ENCODE measurements around the gene VSTM2B. TPM values are rescaled to one million over a fixed set of nuclear protein-coding genes. Genes with fewer than 3 reads are reported as not detected.

The VSTM2B gene
- total RNA-seq, 1 experiment from 2014 or later: not detected

GRCh38 chr19:29514525-29515232 is 11.1 kb upstream of the VSTM2B start:
- Histone ChIP-seq H3K4me2 (no peak overlapping the region), H4K20me1 (ENCODE audit: insufficient read depth) (no peaks in the 10 kb centered on the region), H2AFZ (no peak overlapping the region), H3K27ac (no peak overlapping the region), H3K9me2 (ENCODE audit: insufficient read depth) (no peaks in the 10 kb centered on the region), H3K27me3 (ENCODE audit: insufficient read depth, low read depth) (peaks cover 61% of the 10 kb centered on the region), H3K79me2 (ENCODE audit: low read depth) (no peaks in the 10 kb centered on the region), H3K4me3 (no peak overlapping the region), H3K4me1 (replicated peaks; ENCODE audit: insufficient read depth) (no peaks in the 10 kb centered on the region), H3K36me3 (ENCODE audit: low read depth) (no peaks in the 10 kb centered on the region), H3K9me3 (ENCODE audit: insufficient read depth, low read depth) (no peaks in the 10 kb centered on the region), H3F3A (ENCODE audit: insufficient read depth, low read depth) (no peaks in the 10 kb centered on the region)
- TF ChIP-seq, protein P1, sequence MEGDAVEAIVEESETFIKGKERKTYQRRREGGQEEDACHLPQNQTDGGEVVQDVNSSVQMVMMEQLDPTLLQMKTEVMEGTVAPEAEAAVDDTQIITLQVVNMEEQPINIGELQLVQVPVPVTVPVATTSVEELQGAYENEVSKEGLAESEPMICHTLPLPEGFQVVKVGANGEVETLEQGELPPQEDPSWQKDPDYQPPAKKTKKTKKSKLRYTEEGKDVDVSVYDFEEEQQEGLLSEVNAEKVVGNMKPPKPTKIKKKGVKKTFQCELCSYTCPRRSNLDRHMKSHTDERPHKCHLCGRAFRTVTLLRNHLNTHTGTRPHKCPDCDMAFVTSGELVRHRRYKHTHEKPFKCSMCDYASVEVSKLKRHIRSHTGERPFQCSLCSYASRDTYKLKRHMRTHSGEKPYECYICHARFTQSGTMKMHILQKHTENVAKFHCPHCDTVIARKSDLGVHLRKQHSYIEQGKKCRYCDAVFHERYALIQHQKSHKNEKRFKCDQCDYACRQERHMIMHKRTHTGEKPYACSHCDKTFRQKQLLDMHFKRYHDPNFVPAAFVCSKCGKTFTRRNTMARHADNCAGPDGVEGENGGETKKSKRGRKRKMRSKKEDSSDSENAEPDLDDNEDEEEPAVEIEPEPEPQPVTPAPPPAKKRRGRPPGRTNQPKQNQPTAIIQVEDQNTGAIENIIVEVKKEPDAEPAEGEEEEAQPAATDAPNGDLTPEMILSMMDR (conservative IDR thresholded peaks at IDR 0.05): no peak
- TF ChIP-seq EZH2 (IDR thresholded peaks at IDR 0.05; ENCODE audit: low read depth): no peak
- ChIA-PET CTCF (no interaction called here), POLR2A (ENCODE audit: unreplicated experiment) (no interaction called here)
- BruUV-seq (replicated peaks): no TSS peak
- DNase-seq: no peak
- intact Hi-C loops (cut with micrococcal nuclease; ENCODE audit: unreplicated experiment): no loop called here

- Histone ChIP-seq H3K9me3 (ENCODE audit: insufficient read depth, low read depth) (no peaks in the 10 kb centered on the region), H2AFZ (no peak overlapping the region), H3K27me3 (ENCODE audit: insufficient read depth, low read depth) (peaks cover 61% of the 10 kb centered on the region), H3K9me2 (ENCODE audit: insufficient read depth) (no peaks in the 10 kb centered on the region), H3F3A (ENCODE audit: insufficient read depth, low read depth) (no peaks in the 10 kb centered on the region), H3K79me2 (ENCODE audit: low read depth) (no peaks in the 10 kb centered on the region), H3K4me1 (replicated peaks; ENCODE audit: insufficient read depth) (no peaks in the 10 kb centered on the region), H3K36me3 (ENCODE audit: low read depth) (no peaks in the 10 kb centered on the region), H3K4me3 (no peak overlapping the region), H3K4me2 (no peak overlapping the region), H3K27ac (no peak overlapping the region), H4K20me1 (ENCODE audit: insufficient read depth) (no peaks in the 10 kb centered on the region)
- ChIA-PET CTCF (no interaction called here), POLR2A (ENCODE audit: unreplicated experiment) (no interaction called here)
- BruUV-seq (replicated peaks): no TSS peak
- TF ChIP-seq, protein P1 (conservative IDR thresholded peaks at IDR 0.05): no peak
- no peak for TF ChIP-seq EZH2 (IDR thresholded peaks at IDR 0.05; ENCODE audit: low read depth)
- DNase-seq: no peak
- intact Hi-C loops (cut with micrococcal nuclease; ENCODE audit: unreplicated experiment): no loop called here
Measured at GRCh38 chr19:29515233-29515619, 10.6 kb upstream of the VSTM2B start.

DNA sequence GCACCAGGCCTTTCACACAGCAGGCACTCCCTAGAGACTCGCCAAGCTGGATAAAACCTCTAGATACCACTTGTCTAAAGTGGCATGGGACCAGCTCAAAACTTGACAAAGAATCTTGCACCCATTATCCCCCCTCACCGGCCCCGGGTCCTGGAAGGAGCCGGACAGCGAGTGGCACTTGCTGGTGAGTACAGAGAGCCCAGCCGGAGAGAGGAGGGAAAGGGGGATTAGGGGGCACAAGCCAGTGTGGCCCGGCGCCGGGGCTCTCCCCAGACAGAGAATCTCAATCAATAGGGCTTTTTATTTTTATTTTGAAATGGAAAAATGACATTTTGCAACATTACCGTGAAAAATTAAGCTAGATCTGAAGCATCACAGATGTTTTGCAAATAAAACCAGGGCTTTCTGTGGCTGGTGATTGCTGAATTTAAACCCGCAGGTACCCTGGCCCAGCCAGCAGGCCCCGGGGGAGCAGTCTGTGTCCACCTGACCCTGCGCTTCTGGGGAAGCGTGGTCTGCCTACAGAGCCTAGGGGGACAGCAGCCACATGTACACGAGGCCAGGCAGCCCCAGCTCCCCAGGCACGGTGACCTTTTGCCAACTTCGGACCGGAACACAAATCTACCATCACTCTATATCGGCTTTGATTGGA is 10.0 kb upstream of the VSTM2B start:
- DNase-seq: no peak
- Histone ChIP-seq H3K9me2 (ENCODE audit: insufficient read depth) (no peaks in the 10 kb centered on the region), H3K79me2 (ENCODE audit: low read depth) (no peaks in the 10 kb centered on the region), H2AFZ (no peak overlapping the region), H3K4me1 (replicated peaks; ENCODE audit: insufficient read depth) (no peaks in the 10 kb centered on the region), H3F3A (ENCODE audit: insufficient read depth, low read depth) (no peaks in the 10 kb centered on the region), H3K4me3 (no peak overlapping the region), H3K27ac (no peak overlapping the region), H4K20me1 (ENCODE audit: insufficient read depth) (no peaks in the 10 kb centered on the region), H3K27me3 (ENCODE audit: insufficient read depth, low read depth) (peaks cover 61% of the 10 kb centered on the region), H3K4me2 (no peak overlapping the region), H3K9me3 (ENCODE audit: insufficient read depth, low read depth) (no peaks in the 10 kb centered on the region), H3K36me3 (ENCODE audit: low read depth) (no peaks in the 10 kb centered on the region)
- TF ChIP-seq EZH2 (IDR thresholded peaks at IDR 0.05; ENCODE audit: low read depth): no peak
- TF ChIP-seq, protein P1 (conservative IDR thresholded peaks at IDR 0.05): no peak
- BruUV-seq (replicated peaks): no TSS peak
- CTCF ChIA-PET: no interaction called here
- intact Hi-C loops (cut with micrococcal nuclease; ENCODE audit: unreplicated experiment): no loop called here
- POLR2A ChIA-PET (ENCODE audit: unreplicated experiment): no interaction called here
